ENCODE results near the gene TMEM240. TPM values are rescaled to one million over a fixed set of nuclear protein-coding genes. Genes with fewer than 3 reads are reported as not detected.

Gene TMEM240
- total and polyA plus RNA-seq, 10 of the 15 experiments (the other 5 are each of a cell fraction or from before 2014, with no cell fraction given) = 0.17 to 0.49 TPM; not detected in 8

- no peak for TF ChIP-seq PBX3 (IDR thresholded peaks at IDR 0.05; ENCODE audit: insufficient replicate concordance, low read depth, low read length)
- TF ChIP-seq NR2C1 (IDR thresholded peaks at IDR 0.05) = no peak
Observed at GRCh38 chr1:1553821-1554494, 13.5 kb upstream of the TMEM240 start (continued).

DNA sequence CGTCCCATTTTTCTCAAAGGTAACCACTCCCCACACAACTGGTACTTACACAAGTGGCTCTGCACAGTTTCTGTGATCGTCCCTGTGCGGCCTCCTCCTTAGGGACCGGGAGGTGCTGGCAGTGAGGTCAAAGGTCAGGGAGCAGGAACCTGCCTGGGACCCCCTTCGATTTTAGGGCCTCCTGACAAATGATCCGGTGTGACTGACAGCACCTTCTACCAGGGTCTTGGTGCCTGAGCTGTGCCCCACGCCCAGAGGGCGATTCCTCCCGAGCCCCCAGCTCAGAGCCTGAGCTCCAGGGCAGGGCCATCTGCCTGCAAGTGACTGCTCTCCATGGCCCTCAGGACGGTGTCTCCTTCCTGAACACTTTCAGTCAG lies 11.8 kb upstream of the TMEM240 start:
- TF ChIP-seq NR2F1 (conservative IDR thresholded peaks at IDR 0.05) (0 out of 2 replicates have a peak, but pooled peaks have one; percentile 28), JUND (IDR thresholded peaks at IDR 0.05; ENCODE audit: low read depth, low read length) (no peak)
- 83% methylated on average over 10 of the region's 10 CpGs for WGBS (ENCODE audit: insufficient coverage, insufficient replicate concordance, low lambda C conversion rate, missing lambda C conversion rate)
- Histone ChIP-seq H3K4me2 (ENCODE audit: control insufficient read depth, insufficient read depth) (no peak overlapping the region), H3K36me3 (ENCODE audit: control insufficient read depth in 2 of 2, insufficient read depth in 2 of 2, low read length in 1 of 2) (no peaks in the 10 kb centered on the region; a peak in 2 of 4 replicates), H2AFZ (ENCODE audit: control insufficient read depth, low read depth, low read length) (no peak overlapping the region), H3K9ac (ENCODE audit: control insufficient read depth, insufficient read depth, low read length) (no peak overlapping the region), H3K27ac (ENCODE audit: control insufficient read depth, insufficient read depth) (no peak overlapping the region), H3K79me2 (ENCODE audit: control insufficient read depth, insufficient read depth, low read length) (no peaks in the 10 kb centered on the region), H3K9me3 (replicated peaks; ENCODE audit: control insufficient read depth, insufficient read depth, low read length) (no peaks in the 10 kb centered on the region), H3K27me3 (replicated peaks in 1 of 2; ENCODE audit: control insufficient read depth in 2 of 2, insufficient read depth in 2 of 2, low read length in 1 of 2) (no peaks in the 10 kb centered on the region), H3K4me1 (ENCODE audit: control insufficient read depth, insufficient read depth, low read length) (no peaks in the 10 kb centered on the region), H3K4me3 (no peak overlapping the region), H4K20me1 (ENCODE audit: control insufficient read depth, insufficient read depth) (no peaks in the 10 kb centered on the region)
- no peak for ATAC-seq
- intact Hi-C loops (cut with micrococcal nuclease; ENCODE audit: unreplicated experiment) = no loop called here
- CTCF ChIA-PET = no interaction called here
- SMC1A ChIA-PET (ENCODE audit: uncharacterized antibody, unreplicated experiment) = no interaction called here
- POLR2A ChIA-PET = interaction anchor here (0.5 kb wide), 1 partner anchor 123 kb away, joined by 9 read pairs; no protein-coding TSS in a partner anchor
- no peak for DNase-seq (ENCODE audit: low read depth, low spot score)
- no peak for FAIRE-seq
- no TSS peak for BruUV-seq (replicated peaks)
- RAD21 ChIA-PET (ENCODE audit: unreplicated experiment) = no interaction called here
- in situ Hi-C loops (cut with MboI) = no loop called here

Measured in GM12878 (cell line).